ENCODE measurements around the gene CTCF. TPM values are rescaled to one million over a fixed set of nuclear protein-coding genes. Genes with fewer than 3 reads are reported as not detected.

CTCF gene
- total and polyA plus RNA-seq, 12 donors: 11.9 to 31.0 (median 23.8) TPM

DNA sequence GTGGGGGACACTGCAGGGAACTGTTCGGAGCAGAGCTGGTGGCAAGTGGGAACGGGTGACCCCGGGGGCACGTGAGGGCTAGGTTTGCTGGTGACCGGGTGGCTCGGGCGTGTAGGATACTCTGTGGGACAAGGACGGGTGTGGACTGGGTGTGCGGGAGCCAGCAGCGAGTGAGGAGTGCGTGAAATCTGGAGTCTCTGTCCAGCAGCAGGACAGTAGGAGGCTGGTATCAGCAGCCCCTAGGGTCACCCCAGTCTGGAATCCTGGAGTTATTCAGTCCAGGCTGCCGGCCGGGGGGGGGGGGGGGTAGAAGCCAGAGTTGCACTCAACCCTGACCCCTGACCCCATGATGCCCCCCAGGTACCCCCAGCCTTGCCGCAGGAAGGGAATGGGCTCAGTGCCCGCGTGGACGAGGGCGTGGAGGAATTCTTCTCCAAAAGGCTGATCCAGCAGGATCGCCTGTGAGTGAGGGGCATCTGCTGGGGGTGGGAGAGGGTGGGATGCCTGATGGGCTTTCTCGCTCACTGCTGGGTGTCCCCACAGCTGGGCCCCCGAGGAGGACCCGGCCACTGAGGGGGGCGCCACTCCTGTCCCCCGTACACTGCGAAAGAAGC, 91.6 kb downstream of the CTCF start:
- peak overlapping the region; percentile 9 to 51 (median 38) for H3K4me3 ChIP-seq

DNA sequence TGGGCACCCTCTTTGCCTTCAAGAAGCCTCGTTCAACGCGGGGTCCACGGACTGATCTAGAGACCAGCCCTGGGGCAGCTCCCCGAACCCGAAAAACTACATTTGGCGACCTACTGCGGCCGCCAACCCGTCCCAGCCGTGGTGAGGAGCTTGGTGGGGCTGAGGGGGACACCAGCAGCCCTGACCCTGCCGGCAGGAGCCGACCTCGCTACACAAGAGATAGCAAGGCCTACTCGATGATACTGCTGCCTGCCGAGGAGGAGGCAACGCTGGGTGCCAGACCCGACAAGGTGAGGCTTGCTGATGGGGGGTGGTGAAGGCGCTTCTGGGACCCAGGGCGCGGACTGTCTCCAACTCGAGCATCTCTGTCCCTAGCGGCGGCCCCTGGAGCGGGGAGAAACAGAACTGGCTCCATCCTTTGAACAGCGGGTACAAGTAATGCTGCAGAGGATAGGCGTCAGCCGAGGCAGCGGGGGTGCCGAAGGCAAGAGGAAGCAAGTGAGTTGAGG, 92.1 kb downstream of the CTCF start:
- ATAC-seq: no peak
- intact Hi-C loops (cut with DNase I): loop anchor here in 2 of 10 donors (5.0 to 10.0 kb wide), 2 partner anchors 90 to 92 kb away; partner anchors contain the start of gene CTCF (in 2 of the 2)
- DNase-seq: peak in 1 of 2 donors; percentile 10

More for the DNA sequence above, 91.6 kb downstream of the CTCF start:
- Histone ChIP-seq H3K36me3 (peaks cover 0 to 17% (median 0%) of the 10 kb centered on the region in 9 donors), H3K27me3 (peaks cover 3 to 73% (median 63%) of the 10 kb centered on the region in 7 donors), H3K4me1 (peaks cover 3 to 29% (median 11%) of the 10 kb centered on the region in 9 donors), H3K27ac (no peak overlapping the region), H3K9me3 (no peaks in the 10 kb centered on the region)
- WGBS, 2 donors: 26 to 27% methylated on average over 25 of the region's 25 CpGs
- DNase-seq (no peak), ATAC-seq (no peak)
- intact Hi-C loops (cut with DNase I): loop anchor here in 2 of 10 donors (5.0 to 10.0 kb wide), 2 partner anchors 89 to 92 kb away; partner anchors contain the start of gene CTCF (in 2 of the 2)
- TF ChIP-seq CTCF (IDR thresholded peaks at IDR 0.05): no peak

GRCh38 chr16:67655363-67655762, 93.0 kb downstream of the CTCF start:
- intact Hi-C loops (cut with DNase I): loop anchor here in 1 of 10 donors (10.0 kb wide), 1 partner anchor 91 kb away; the partner anchor contains the start of gene CTCF
- H3K4me3 ChIP-seq: no peak overlapping the region
- ATAC-seq (no peak), DNase-seq (no peak)
- H3K9me3 ChIP-seq: no peaks in the 10 kb centered on the region
- peaks cover 0 to 17% (median 0%) of the 10 kb centered on the region in 9 donors for H3K36me3 ChIP-seq
- TF ChIP-seq CTCF (IDR thresholded peaks at IDR 0.05): no peak
- WGBS, 2 donors: 73 to 74% methylated on average over 4 of the region's 4 CpGs
- H3K27ac ChIP-seq: no peak overlapping the region
- peaks cover 8 to 25% (median 19%) of the 10 kb centered on the region in 9 donors for H3K4me1 ChIP-seq
- H3K27me3 ChIP-seq: peaks cover 0 to 58% (median 48%) of the 10 kb centered on the region in 7 donors

More for the DNA sequence above, 92.1 kb downstream of the CTCF start:
- no peak overlapping the region for H3K4me3 ChIP-seq
- WGBS, 2 donors: 40 to 49% methylated on average over 30 of the region's 30 CpGs
- no peak for TF ChIP-seq CTCF (IDR thresholded peaks at IDR 0.05)
- peaks cover 8 to 31% (median 16%) of the 10 kb centered on the region in 9 donors for H3K4me1 ChIP-seq
- H3K36me3 ChIP-seq: peaks cover 0 to 17% (median 0%) of the 10 kb centered on the region in 9 donors
- H3K27ac ChIP-seq: no peak overlapping the region
- H3K27me3 ChIP-seq: peaks cover 0 to 67% (median 57%) of the 10 kb centered on the region in 7 donors
- no peaks in the 10 kb centered on the region for H3K9me3 ChIP-seq

- DNase-seq: no peak
- no peak overlapping the region for H3K27ac ChIP-seq
- H3K36me3 ChIP-seq: peaks cover 0 to 17% (median 0%) of the 10 kb centered on the region in 9 donors
- peaks cover 13 to 32% (median 25%) of the 10 kb centered on the region in 9 donors for H3K4me1 ChIP-seq
- no peaks in the 10 kb centered on the region for H3K9me3 ChIP-seq
- WGBS, 2 donors: 86 to 91% methylated on average over 9 of the region's 9 CpGs
- intact Hi-C loops (cut with DNase I): loop anchor here in 1 of 10 donors (10.0 kb wide), 1 partner anchor 92 kb away; the partner anchor contains the start of gene CTCF
- no peak for ATAC-seq
- H3K27me3 ChIP-seq: peaks cover 0 to 47% (median 37%) of the 10 kb centered on the region in 7 donors
- H3K4me3 ChIP-seq: no peak overlapping the region
- TF ChIP-seq CTCF (IDR thresholded peaks at IDR 0.05): no peak
Measured at GRCh38 chr16:67656344-67657016, 94.2 kb downstream of the CTCF start.
